Breast epithelium (tissue), 4 donors: ENCODE measurements around the gene H3-3A. TPM values are rescaled to one million over a fixed set of nuclear protein-coding genes. Genes with fewer than 3 reads are reported as not detected.

Source experiments
- DNase-seq, 2 donors: peaks; one replicate each; pipeline ENCODE4 v3.0.0-alpha.2; 2019; ENCODE audit warnings: low spot score in 2 of 2
- H3K27ac ChIP-seq, 2 donors: fragments of 200-600 bp; sonication (generic) in 1 of 2; one replicate each; pipeline ENCODE4 v1.5.1; 2016 to 2019; ENCODE audit warnings: mild to moderate bottlenecking in 1 of 2
- H3K27me3 ChIP-seq, 2 donors: fragments of 200-600 bp; sonication (generic) in 1 of 2; one replicate each; pipeline versions ENCODE4 v1.5.1 to v1.6.0; 2017 to 2019; ENCODE audit warnings: control low read depth in 1 of 2, mild to moderate bottlenecking in 1 of 2
- H3K36me3 ChIP-seq: fragments of 200-600 bp; one replicate; pipeline ENCODE4 v1.5.1; 2019
- H3K4me1 ChIP-seq, 2 donors: fragments of 200-600 bp; sonication (generic); one replicate each; pipeline ENCODE4 v1.5.1; 2016 to 2019; ENCODE audit warnings: control low read depth in 1 of 2
- H3K4me3 ChIP-seq, 3 donors: fragments of 200-600 bp; sonication (generic); 1 replicate in 2 of 3; 2 replicates in 1 of 3; pipeline ENCODE4 v1.5.1; 2016 to 2019; ENCODE audit warnings: mild to moderate bottlenecking in 3 of 3, moderate library complexity in 2 of 3
- H3K9me3 ChIP-seq, 2 donors: fragments of 200-600 bp; sonication (generic) in 1 of 2; one replicate each; pipeline ENCODE4 v1.5.1; 2016 to 2019; ENCODE audit warnings: control low read depth in 1 of 2
- POLR2A ChIP-seq: fragments of 450-650 bp; IDR thresholded peaks from one replicate; pipeline ENCODE4 v1.6.1; 2016; ENCODE audit warnings: antibody characterized with exemption, mild to moderate bottlenecking, moderate library complexity
- POLR2AphosphoS5 ChIP-seq, 3 donors: sonication (generic); formaldehyde crosslinking; IDR thresholded peaks; one replicate each; pipeline ENCODE4 v1.6.1; 2017; ENCODE audit warnings: antibody characterized with exemption in 3 of 3
- intact Hi-C: fragments of 100-400 bp; cut with DNase I; formaldehyde crosslinking; loops from one replicate; pipeline ENCODE4 v1.15.1; 2023; ENCODE audit warnings: low total_unique reads
- total RNA-seq, 3 donors: library from RNA; depleted of rRNA; stranded (reverse); fragments of >200 nt; gene quantifications; one replicate each; pipeline ENCODE4 v1.1.0, GENCODE V29; 2016
- TF ChIP-seq, protein P1 (sequence below), 3 donors: fragments of 450-650 bp; IDR thresholded peaks; one replicate each; pipeline ENCODE4 v1.5.1; 2016 to 2017; ENCODE audit warnings: antibody characterized with exemption in 3 of 3, mild to moderate bottlenecking in 3 of 3, moderate library complexity in 3 of 3

H3-3A gene
- total RNA-seq, 3 donors from 2014 or later: 287 to 603 (median 462) TPM

DNA sequence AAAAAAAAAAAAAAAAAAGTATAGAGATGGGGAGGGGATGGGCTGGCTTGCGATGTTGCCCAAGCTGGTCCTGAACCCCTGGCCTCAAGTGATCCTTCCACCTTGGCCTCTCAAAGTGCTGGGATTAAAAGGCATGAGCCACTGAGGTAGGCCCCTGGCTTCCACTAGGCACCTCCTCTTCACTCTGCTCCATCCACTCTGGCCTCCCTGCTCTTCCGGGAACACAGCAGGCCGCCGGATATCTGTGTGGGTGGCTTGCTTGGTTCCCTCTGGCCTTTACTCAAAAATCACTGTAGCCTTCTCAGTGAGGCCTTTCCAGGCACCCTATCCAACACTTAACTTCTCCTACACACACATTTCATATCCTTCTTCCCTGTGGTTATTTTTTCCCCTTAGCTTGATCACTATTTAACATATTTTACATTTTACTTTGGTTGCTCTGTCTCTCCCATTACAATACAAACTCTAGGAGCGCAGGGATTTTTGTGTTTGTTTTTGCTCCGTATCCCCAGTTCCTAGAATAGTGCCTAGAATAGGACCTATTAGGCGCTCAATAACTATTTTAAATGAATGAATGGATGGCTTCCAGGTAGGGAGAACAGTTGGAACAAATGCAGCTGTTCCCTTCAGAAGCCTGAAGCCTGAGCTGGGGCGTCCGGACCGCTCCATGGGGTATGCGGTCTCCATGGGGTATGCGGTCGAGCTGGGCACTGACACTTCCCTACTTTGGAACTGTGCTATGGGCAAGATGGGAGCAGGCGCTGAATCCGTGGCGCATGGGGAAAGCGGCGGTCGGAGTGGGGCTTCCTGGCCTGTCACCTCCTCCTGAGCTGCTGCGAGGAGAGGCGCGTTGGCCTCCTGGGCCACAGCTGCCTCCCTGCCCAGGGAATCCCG is 46.7 kb downstream of the H3-3A start:
- H3K27ac ChIP-seq: peak overlapping the region; percentile 96 to 97
- H3K4me1 ChIP-seq: peaks cover 0 to 4% of the 10 kb centered on the region in 2 donors
- H3K27me3 ChIP-seq: no peaks in the 10 kb centered on the region
- TF ChIP-seq POLR2A (no peak), POLR2AphosphoS5 (IDR thresholded peaks at IDR 0.05) (peak in 1 of 3 donors; percentile 44)
- TF ChIP-seq, protein P1, sequence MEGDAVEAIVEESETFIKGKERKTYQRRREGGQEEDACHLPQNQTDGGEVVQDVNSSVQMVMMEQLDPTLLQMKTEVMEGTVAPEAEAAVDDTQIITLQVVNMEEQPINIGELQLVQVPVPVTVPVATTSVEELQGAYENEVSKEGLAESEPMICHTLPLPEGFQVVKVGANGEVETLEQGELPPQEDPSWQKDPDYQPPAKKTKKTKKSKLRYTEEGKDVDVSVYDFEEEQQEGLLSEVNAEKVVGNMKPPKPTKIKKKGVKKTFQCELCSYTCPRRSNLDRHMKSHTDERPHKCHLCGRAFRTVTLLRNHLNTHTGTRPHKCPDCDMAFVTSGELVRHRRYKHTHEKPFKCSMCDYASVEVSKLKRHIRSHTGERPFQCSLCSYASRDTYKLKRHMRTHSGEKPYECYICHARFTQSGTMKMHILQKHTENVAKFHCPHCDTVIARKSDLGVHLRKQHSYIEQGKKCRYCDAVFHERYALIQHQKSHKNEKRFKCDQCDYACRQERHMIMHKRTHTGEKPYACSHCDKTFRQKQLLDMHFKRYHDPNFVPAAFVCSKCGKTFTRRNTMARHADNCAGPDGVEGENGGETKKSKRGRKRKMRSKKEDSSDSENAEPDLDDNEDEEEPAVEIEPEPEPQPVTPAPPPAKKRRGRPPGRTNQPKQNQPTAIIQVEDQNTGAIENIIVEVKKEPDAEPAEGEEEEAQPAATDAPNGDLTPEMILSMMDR (IDR thresholded peaks at IDR 0.05): peak; percentile 31 to 44 (median 43)
- H3K4me3 ChIP-seq: peak overlapping the region; percentile 67 to 86 (median 74)
- intact Hi-C loops: no loop called here
- H3K9me3 ChIP-seq: no peaks in the 10 kb centered on the region
- H3K36me3 ChIP-seq: no peaks in the 10 kb centered on the region
- DNase-seq: peak in 1 of 2 donors; percentile 56

DNA sequence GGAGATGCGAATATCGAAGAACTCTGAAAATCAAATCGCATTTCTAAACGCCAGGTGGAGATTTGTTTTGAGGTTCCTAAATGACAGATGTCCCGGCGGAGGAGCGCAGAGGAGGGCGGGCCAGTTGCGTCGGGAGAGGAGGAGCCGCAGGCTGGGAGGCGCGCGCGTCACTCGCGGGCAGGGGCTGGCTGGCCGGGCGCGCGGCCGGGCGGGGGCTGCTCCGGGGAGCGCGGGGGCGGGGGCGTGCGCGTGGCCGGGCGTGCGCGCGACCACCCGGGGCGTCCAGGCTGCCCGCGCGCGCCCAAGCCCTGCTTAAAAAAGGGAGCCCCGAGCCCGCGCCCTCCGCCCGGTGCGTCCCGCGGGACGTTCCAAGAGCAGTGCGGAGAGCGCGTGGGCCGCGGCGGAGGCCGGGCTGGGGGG is 47.3 kb downstream of the H3-3A start:
- no peaks in the 10 kb centered on the region for H3K36me3 ChIP-seq
- DNase-seq: peak; percentile 83 to 87
- peaks cover 0 to 4% of the 10 kb centered on the region in 2 donors for H3K4me1 ChIP-seq
- no peaks in the 10 kb centered on the region for H3K27me3 ChIP-seq
- H3K4me3 ChIP-seq: peak overlapping the region; percentile 67 to 86 (median 74)
- no peaks in the 10 kb centered on the region for H3K9me3 ChIP-seq
- intact Hi-C loops: loop anchor here (10.0 kb wide), 1 partner anchor 75 kb away; the partner anchor contains the start of gene ACBD3
- H3K27ac ChIP-seq: peak overlapping the region; percentile 96 to 97
- TF ChIP-seq POLR2AphosphoS5 (IDR thresholded peaks at IDR 0.05): peak in 1 of 3 donors; percentile 65
- TF ChIP-seq, protein P1 (IDR thresholded peaks at IDR 0.05): no peak

DNA sequence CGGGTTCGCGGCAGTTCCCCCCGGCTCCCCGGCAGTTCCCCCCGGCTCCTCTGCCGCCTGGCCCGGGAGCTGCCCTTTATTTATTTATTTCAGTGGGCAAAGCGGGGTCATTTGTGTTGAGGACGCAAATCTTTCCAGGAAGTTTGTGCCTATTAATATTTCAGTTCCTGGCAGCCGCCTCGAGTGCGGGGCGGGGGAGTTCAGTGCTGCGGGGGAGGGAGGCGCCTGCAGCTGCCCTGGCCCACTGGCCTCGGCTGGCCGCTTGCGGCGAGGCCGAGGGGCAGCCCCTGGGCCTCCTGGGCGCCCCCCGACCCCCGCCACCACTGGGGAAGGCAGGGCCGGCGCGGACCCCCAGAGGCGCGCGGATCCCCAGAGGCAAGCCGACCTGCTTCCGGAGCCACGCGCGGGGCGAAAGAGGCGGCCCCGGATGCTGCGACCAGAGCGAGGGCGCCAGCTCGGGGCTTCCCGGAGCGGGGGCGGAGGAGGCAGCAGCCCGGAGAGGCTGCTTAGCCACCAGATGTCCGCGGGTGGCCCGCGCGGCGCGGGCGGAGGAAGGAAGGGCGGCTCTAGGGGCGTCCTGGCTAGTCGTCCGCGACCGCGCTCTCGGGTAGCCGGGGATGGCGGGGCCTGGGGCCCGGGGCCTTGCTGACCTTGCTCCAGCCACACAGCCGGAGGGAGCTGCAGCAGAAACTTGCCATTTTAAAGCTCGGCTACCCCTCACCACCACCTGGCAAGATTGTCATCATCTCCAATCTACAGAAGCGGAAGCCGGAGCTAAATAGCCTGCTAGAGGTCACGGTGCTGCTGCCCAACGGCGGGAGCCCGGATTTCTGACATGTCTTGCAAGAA is 48.0 kb downstream of the H3-3A start:
- H3K4me3 ChIP-seq: peak overlapping the region; percentile 67 to 86 (median 74)
- no peaks in the 10 kb centered on the region for H3K36me3 ChIP-seq
- no peaks in the 10 kb centered on the region for H3K27me3 ChIP-seq
- no peaks in the 10 kb centered on the region for H3K9me3 ChIP-seq
- TF ChIP-seq, protein P1 (IDR thresholded peaks at IDR 0.05): no peak
- TF ChIP-seq POLR2AphosphoS5 (IDR thresholded peaks at IDR 0.05) (peak in 1 of 3 donors; percentile 45), POLR2A (peak; percentile 8)
- H3K27ac ChIP-seq: peak overlapping the region; percentile 96 to 97
- peaks cover 0 to 4% of the 10 kb centered on the region in 2 donors for H3K4me1 ChIP-seq
- DNase-seq: peak; percentile 40 to 65
- intact Hi-C loops: loop anchor here (10.0 kb wide), 1 partner anchor 74 kb away; the partner anchor contains the start of gene ACBD3

DNA sequence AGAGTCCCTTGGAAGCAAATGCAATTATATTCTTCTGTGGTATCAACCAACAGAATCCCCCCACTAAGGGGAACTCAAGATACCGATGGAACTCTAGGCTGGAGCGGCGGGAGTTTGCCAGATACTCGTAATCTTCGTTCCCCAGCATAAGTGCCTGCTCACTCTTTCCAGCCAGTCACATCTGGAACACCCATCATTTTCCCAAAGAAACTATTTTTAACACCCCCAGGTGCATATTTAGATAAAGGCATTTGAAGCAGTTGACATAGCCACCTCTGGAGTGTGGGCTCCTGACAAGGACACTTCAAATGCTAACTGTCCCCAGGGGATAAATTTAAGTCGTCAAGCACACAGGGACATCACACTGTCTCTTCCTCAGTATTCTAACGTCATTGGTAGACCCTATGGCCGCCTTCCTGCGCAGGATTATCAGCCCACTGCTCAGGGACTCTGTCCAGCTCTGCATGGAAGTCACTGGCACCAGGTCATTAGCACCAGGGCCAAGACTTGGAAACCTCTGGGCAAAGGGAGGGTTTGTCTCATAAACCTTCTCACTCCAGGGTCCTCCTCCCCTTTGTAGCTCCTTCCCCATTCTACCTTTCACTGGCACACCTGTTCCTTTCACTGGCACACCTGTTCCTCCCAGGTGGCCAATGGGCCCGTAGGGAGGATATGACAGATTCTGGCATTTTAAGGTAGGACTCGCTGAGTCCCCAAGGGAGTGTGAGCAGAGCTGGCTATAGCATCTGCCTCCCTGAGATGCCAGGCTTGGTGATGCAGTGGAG is 48.8 kb downstream of the H3-3A start:
- H3K27ac ChIP-seq: peak overlapping the region; percentile 96 to 97
- no peaks in the 10 kb centered on the region for H3K36me3 ChIP-seq
- DNase-seq: no peak
- intact Hi-C loops: loop anchor here (10.0 kb wide), 1 partner anchor 74 kb away; the partner anchor contains the start of gene ACBD3
- TF ChIP-seq, protein P1 (IDR thresholded peaks at IDR 0.05): no peak
- TF ChIP-seq POLR2A (no peak), POLR2AphosphoS5 (IDR thresholded peaks at IDR 0.05) (no peak)
- H3K4me3 ChIP-seq: peak overlapping the region; percentile 67 to 86 (median 74)
- no peaks in the 10 kb centered on the region for H3K27me3 ChIP-seq
- no peaks in the 10 kb centered on the region for H3K9me3 ChIP-seq
- H3K4me1 ChIP-seq: peaks cover 0 to 4% of the 10 kb centered on the region in 2 donors
